DMS79 treated with DMSO at 0.1 percent for 48 hours (cell line): Measurements from ENCODE around the gene S100A14.
A peak's percentile ranks its signal among the peaks of the same experiment; 100 is the strongest.

Experiments used
- DNase-seq: peaks from one replicate; lab custom pipeline; 2025; lab: John Stamatoyannopoulos, UW

Gene S100A14

DNA sequence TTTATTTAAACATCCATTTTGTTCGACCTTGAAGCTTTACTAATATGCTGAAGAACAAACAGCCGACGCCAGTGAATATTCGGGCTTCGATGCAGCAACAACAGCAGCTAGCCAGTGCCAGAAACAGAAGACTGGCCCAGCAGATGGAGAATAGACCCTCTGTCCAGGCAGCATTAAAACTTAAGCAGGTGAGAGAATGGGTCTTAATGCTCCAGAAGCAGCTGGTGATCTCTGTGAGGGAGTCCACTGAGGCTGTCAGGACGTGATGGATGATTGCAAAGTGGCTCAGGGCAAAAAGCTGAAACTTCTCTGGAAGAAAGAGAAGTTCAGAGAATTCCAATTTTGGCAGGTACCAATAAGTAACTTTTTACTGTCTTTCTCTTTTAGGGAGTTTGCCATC, 22.1 kb upstream of the S100A14 start:
- no peak for DNase-seq

DNA sequence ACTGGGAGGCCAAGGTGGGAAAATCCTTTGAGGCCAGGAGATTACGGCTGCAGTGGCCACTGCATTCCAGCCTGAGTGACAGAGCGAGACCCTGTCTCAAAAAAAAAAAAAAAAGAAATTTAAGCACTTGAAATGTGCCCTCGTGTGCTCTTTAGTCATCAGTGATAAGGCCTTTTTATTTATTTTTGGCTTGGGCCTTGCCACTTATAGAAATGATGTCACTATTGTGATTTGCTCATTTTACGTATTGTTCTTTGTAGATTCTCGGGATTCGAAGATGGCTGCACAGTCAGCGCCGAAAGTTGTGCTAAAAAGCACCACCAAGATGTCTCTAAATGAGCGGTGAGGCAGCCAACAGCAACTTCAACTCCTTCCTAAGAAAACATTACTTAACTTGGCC, 20.2 kb upstream of the S100A14 start:
- no peak for DNase-seq

DNA sequence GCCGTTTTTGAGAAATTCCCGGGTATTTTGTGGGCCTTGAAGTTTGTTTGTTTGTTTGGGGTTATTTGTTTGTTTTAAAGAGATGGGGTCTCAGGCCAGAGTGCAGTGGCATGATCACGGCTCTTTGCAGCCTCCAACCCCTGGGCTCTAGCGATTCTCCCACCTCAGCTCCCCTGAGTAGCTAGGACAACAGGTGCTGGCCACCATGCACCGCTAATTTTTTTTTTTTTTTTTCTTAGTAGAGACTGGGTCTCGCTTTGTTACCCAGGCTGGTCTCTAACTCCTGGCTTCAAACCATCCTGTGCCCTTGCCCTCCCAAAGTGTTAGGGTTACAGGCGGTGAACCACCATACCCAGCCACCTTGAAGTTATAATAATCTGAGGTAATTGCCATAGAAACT, 19.7 kb upstream of the S100A14 start:
- DNase-seq: no peak

DNA sequence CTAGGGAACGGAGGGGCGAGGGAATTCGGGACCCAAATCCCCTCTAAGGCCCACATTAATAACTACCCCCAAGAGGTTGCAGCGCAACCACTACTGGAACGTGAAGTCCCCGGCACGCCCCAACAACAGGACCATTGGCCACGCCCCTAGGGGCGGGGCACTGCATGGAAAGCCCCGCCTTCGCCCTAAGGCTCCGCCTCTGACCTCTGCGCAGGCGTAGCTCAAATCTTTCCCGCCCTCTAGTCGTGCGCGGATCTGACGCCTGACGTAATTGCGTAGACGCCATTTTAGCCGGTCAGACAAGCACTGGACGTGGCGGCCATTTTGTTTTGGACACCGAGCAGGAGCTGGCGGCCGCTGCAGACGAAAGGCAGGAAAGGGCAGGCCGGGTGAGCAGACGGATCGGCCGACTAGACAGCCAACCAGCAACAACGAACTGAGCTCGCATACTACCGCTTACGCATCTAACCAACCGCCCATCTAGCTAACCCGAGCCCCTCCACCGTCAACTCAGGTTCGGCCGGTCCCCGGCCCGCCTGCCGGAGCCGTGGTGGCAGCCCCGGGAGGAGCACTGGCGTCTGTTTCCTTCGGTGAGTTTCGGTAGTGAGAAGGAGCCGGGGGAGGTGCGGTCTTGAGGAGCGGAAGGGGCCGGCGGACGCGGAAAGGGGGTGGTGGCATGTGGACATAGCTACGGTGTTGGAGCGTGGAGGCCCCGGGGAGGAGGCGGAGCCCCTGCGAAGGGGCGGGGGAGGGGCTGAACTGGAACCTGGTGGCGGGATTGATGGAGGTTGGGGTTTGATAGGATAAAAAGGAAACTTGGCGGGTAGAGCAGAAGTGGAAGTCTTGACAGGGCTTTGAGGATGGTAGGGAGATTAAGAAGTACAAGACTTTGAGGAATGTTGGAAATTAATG, 17.9 kb upstream of the S100A14 start, which contains the start of gene CHTOP:
Gene CHTOP (plus strand): TSS at position 313 of the 912 bp plus-strand sequence. CDS start 2,523 bp downstream, outside the sequence.
- DNase-seq: peak; percentile 90

DNA sequence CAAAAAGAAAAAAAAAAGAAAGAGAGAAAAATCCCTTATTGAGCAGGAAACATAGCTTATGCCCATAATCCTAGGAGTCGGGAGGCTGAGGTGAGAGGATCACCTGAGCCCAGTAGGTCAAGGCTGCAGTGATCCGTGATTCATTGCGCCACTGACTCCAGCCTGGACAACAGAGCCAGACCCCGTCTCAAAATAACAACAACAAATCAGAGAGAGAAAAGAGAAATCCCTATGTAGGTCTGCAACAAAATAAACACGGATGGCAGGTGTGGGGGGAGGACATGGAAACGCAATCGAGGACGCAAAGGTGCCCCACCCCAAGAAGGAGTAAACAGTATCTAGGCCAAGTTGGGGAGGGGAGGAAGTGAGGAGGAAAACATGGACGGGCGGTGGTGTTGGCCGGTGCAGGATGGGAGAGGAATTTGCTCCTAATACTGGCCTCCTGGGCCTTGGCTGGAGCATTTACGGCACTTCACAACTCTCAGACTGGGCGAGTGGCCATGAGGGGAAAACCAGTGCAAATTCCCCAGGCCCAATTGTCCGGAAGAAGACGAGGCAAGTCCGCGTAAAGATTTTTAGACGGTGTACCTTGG, 17.1 kb upstream of the S100A14 start:
- DNase-seq: no peak

DNA sequence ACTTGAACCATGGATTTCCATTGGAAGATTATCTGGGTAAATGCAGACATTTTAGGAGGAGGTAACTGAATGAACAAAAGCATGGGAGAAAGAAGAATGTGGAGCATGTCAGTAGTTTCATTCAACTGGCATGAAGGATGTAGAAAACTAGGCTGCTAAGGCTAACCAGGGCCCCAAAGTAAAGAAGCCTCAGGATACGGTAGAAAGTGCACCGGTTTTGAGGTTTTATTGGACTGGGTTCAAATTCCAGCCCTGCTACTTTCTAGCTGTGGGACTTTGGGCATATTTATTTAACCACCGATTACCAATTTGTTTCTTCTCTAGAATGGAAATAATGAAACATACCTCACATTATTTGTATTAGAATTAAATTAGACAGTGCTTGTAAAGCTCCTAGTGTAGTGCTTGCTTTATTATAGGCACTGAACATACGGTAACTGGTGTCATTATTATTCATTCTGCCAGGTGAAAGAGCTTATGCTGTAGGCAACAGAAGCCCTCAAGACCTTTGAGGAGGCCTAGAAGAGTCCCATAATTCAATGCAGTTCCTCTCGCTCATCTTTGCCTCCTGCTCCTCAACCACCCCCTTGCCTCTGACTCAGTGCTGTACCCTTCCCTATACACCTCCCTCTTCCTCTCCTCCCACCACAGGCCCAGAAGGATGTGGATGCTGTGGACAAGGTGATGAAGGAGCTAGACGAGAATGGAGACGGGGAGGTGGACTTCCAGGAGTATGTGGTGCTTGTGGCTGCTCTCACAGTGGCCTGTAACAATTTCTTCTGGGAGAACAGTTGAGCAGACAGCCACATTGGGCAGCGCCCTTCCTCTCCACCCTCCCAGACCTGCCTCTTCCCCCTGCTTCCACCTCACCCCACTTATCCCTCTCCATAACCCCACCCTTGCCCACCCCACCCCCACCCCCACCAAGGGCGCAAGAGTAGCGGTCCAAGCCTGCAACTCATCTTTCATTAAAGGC, 15.2 kb upstream of the S100A14 start:
- no peak for DNase-seq

DNA sequence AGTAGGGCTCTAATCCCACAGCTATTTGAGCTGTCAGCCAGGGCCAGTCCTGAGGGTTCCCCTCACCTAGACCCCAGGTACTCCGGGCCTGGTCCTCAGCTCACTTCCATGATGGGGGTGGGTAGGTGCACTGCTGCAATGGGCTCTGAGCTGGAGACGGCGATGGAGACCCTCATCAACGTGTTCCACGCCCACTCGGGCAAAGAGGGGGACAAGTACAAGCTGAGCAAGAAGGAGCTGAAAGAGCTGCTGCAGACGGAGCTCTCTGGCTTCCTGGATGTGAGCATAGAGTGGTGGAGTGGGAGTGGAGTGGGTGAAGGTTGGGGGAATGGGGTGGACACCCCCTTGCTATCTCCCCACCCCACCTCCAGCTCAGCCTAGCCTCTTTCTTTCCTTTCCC, 14.3 kb upstream of the S100A14 start:
- DNase-seq: no peak

DNA sequence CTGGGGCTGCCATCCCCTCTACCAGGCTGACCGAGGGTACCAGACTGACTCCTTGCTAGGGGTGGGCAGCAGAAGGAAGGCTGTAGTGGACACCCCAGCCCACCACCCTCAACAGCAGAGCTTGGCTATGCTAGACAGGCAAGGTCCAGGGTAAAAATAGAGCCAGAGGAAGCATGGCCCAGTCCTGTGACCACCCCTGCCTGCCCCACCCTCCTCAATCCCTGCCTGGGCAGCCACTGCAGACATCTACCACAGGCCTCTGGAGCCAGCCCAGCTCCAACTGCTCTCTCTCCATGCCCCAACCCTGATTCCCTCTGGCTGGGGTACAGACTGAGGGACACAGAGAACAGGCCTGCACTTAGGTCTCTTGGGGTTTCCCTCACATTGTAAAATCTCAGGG, 13.8 kb upstream of the S100A14 start:
- no peak for DNase-seq

DNA sequence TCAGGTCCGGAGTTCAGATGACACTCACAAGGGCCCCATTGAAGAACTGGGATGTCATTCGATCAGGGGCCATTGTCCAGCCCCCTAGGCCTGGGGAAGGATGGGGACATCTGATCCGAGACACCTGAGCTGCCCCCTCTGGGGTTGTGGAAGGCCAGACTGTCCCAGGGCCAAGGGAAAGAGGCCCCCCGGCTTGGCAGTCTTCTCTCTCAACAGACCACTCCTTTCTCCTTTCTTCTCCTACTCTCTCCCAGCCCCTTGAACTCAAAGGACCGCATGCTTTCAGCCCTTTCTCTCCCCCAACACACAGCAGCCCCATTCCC, 13.2 kb upstream of the S100A14 start:
- no peak for DNase-seq

DNA sequence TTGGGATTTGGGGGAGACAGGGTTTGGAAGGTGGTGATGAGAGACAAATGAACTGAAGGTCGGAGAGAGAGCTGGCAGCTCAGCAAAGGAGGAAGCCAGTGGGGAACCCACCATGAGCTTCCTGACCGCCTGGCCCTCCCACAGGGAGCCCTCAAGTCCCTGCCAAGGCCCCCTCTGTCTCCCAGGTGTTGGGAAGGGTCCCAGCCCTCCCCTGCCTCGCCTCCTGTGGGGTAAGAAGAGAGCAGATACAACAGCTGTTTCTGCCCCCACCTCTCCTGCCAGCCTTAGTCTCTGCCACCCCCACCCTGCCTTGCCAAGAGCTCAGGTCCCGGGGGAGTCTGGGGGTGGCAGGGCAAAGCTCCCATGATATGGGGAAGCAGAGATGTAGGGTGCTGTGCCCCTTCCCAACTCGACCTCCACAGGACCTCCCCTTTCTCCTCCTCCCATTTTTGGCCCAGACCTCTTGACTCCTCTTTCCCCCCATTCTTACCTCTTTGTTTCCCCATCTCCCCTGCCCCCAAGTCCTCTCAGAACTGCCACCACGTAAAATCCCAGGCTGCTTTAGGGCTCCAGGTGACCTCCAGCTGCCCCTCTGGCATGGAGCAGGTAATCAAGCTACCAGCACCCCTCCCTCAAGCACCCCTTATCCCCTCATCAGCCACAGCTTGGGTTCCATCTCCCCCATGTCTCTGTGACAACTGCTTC, 12.7 kb upstream of the S100A14 start:
- no peak for DNase-seq

DNA sequence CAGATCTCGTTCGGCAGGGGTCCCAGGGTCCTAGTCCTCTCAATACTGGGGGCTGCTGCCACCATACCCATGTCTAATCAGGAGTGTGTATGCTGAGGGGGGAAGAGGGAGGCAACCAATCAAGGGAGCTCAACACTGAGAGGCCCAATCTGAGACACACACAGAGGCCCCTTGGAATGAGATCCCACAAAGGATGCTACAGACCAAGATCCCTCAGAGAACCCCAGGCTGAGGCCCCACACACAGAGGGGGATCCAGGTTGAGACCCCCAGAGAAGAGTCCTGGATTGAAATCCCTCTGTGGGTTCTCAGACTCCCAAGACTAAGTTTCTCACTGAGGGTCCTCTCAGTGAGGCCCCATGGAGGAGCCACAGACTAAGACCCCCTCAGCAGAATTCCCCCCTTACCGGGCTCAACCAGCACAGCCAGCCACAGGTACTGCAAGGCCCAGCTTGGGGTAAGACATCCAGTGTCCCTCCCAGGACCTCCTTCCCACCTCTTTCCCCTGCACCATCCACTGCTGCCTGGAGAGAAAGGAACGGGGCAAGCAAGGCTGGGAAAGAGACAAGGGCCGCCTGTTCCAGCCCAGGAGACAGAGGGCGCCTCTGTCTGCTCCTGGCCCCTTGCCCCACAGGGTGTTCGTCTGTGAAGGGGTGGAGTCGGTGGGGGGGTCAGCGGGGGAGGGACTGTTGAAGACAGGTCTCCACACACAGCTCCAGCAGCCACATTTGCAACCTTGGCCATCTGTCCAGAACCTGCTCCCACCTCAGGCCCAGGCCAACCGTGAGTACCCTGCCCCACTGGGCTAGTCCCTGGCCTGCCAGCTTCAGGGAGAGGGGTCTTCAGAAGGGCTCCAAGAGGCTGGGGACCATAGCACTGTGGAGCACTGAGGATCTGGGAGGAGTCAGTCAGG, 11.8 kb upstream of the S100A14 start, which contains the start of gene S100A1:
Gene S100A1 (plus strand): TSS at position 720 of the 912 bp plus-strand sequence. CDS start 2,088 bp downstream, outside the sequence.
- no peak for DNase-seq

DNA sequence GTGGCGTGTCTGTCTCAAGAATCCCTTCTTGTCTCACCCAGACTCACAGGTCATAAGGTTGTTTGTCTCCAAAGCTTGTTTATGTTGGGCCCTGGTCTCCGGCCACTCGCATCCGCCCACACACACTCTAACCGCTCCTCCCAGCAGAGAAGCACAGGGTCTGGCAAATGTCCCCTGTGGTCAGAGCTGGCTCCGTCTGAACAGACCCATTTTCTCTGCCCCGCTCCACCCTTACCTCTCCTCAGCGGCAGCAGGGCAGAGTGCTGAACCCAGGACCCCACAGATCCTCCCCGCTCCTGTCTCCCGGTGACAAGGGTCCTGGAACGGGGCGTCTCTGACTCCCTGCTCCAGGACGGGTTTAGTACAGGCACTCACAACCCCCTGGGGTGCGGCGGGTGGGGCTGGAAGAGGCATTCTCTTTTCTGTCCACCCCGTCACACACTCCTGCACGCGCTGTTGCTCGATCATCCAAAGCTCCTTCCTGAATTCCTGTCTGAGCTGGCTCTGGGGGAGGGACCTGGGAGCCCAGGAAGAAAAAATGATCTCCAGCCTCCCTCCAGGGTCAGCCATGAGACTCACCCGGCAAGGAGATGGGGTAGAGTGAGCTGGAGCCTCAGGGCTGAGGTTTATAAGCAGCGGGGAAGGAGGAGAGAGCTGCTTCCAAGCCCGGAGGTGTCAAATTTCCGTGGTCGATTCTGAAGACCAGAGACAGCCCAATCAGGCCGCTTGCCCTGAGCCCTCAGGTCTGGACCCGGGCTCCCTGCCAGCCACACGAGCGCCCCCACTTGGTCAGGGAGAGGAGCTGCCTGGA, 11.0 kb upstream of the S100A14 start, which contains the start of gene S100A13:
Gene S100A13 (minus strand): TSS at position 602 of the 811 bp plus-strand sequence. CDS start 1,033 bp downstream, outside the sequence.
- DNase-seq: peak; percentile 89

DNA sequence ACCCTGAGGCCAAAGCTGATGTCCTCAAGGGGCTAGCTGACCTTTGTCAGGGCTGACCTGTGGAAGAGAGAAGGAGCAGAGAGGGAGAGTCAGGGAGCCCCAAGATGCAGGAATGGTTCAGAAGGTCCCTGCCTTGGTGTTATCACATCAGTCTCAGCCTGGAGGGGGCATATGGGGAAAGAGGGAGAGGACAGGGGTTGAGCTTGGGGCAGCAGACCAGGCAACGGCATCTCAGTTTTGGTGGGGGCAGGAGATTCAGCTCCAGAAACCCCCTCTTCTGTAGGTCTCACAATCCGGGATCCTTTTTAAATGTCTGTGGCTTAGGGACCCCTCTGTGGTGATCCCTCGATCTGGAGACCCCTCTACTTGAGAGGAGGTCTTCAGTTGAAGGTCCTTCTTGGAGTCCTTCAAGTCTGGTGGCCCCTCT, 10.4 kb upstream of the S100A14 start:
- DNase-seq: no peak

DNA sequence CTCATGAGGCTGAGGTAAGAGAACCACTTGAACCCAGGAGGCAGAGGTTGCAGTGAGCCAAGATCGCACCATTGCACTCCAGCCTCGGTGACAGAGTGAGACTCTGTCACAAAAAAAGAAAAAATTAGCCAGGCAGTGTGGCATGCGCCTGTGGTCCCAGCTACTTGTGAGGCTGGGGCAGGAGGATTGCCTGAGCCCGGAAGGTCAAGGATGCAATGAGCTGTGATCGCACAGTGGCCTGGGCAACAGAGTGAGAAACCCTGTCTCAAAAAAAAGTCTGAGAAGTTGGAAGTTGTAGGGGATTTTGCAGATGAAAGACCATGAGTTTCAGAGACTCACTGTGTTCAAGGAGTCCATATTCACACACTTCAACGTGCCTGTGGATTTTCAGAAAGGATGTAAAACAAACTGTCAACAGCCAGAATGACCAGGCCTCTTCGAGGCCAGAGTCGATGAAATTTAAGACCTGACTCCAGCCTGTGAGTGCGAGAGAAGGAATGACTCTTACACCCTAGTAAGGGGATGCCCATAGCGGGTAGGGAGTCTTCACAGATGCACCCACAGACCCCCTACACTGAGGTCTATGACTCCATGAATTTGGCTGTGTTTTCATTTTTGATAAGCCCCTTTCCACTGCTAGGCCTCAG, 9.0 kb upstream of the S100A14 start:
- DNase-seq: no peak

DNA sequence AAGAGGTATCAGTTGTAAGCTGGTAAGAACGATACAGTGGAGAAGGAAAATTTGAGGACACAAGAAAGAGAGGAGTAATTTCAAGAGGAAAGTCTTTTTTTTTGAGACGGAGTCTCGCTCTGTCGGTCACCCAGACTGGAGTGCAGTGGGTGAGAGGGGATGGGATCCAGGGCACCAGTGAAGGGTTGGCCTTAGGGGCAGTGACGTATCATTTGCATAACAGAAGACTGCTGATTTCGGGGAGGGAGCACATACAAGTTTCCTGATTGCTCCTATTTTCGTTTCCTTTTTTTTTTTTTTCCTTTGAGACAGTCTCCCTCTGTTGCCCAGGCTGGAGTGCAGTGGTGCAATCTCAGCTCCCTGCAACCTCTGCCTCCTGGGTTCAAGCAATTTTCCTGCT, 7.0 kb upstream of the S100A14 start:
- DNase-seq: no peak

DNA sequence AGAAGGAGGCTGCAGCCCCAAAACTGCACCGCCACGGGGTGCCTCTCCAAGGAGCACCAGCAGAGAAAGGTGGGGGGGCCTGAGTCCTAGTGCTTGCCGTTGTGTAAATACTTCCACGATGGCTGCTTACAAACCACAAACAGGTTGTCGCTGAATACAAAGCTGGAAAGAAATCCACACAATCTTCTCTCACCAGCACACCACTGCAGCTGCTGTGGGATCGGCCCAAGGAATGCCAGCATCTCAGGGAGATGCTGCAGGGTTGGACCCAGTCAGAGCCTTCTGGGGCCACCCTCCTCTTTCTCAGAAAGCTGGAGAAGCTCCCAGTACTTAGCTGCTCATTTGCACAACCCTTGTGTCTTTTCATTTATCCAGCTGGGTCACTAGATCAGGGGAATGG, 3.0 kb upstream of the S100A14 start:
- no peak for DNase-seq

DNA sequence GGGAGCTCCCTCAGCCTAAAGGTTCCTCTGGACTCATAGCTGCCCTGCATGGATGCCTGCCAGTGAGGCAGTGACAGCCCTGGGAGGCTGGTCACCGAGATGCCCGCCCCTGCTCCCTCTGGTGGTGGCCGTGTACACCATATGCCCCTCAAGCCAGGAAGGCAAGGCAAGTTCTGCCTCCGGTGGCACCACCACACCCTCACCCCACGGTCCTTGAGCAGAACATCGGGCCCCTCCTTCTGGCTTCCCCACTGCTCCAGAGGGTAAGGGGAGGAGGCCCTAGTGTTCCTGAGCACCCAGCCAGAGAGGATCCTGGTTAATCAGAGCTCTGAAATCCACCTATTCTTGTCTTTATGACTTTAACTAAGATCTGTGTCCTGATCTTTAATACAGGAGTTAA, 1.5 kb upstream of the S100A14 start:
- no peak for DNase-seq

DNA sequence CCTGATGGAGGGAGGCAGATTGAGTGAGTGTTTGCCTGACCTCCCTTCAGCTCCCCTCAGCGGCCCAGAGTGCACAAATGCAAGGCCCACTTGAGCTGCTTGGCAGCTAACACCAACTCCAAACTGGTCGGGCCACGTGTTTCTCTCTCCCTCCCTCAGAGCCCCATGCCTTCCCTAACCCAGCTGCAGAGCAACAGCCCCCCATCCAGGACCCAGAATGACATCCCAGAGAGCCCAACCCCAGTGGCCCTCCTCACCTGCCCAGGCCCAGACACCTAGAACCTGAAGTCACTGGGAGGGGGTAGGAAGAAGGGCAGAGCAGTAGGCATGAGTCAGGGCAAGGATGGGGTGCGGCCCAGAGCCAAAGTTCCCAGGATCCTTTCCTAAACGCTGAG, 789 bp upstream of the S100A14 start:
- no peak for DNase-seq

DNA sequence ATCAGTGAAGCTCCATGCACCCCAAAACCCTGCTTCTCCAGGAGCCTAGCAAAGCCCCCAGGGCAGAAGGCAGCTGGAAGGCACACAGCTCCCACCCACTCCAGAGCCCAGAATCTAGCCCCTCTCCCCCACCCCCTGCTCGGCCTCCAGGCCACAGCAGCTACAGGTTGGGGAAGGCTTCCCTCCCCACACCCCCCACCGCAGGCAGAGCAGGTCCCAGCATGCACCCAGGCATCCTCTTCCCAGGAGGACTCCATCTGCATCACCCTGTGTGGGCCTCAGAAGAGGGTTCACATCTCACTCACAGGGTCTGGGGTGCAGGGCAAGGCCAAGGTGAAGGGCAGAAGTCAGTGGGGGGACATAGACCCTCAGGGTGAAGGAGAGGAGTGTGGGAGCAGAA, 719 bp downstream of the S100A14 start:
- no peak for DNase-seq
